ENCODE data around the gene VWCE.

- TF ChIP-seq CTCF (IDR thresholded peaks at IDR 0.05; ENCODE audit: low read length) (no peak), EZH2phosphoT487 (IDR thresholded peaks at IDR 0.05; ENCODE audit: low read length) (no peak), EZH2 (optimal IDR thresholded peaks at IDR 0.05; ENCODE audit: low read depth, low read length) (no peak)
Measured at GRCh38 chr11:61338783-61339489, 43.8 kb upstream of the VWCE start.

Data from MM.1S (cell line).